ENCODE results near the gene USP46.
A peak's percentile ranks its signal among the peaks of the same experiment; 100 is the strongest.

Gene USP46

GRCh38 chr4:52651996-52652672 lies 7.0 kb downstream of the USP46 start:
- no peak overlapping the region for H3K4me3 Mint-ChIP-seq

GRCh38 chr4:52648836-52649235 lies 10.3 kb downstream of the USP46 start:
- TF ChIP-seq CTCF (IDR thresholded peaks at IDR 0.05), result no peak

More at GRCh38 chr4:52651996-52652672, 7.0 kb downstream of the USP46 start:
- Mint-ChIP-seq H3K27ac (no peak overlapping the region), H3K27me3 (ENCODE audit: low read depth, poor library complexity) (no peaks in the 10 kb centered on the region), H3K9me3 (peaks cover 54% of the 10 kb centered on the region), H3K4me1 (peaks cover 33% of the 10 kb centered on the region), H3K36me3 (ENCODE audit: low read depth) (peaks cover 94% of the 10 kb centered on the region)
- no peak for DNase-seq
- no peak for TF ChIP-seq CTCF (IDR thresholded peaks at IDR 0.05)

GRCh38 chr4:52646741-52647140 lies 12.4 kb downstream of the USP46 start:
- H3K36me3 Mint-ChIP-seq (ENCODE audit: low read depth), result peaks cover 72% of the 10 kb centered on the region
- DNase-seq, result no peak
- H3K27ac Mint-ChIP-seq, result no peak overlapping the region
- H3K27me3 Mint-ChIP-seq (ENCODE audit: low read depth, poor library complexity), result no peaks in the 10 kb centered on the region
- peaks cover 34% of the 10 kb centered on the region for H3K4me1 Mint-ChIP-seq
- peaks cover 34% of the 10 kb centered on the region for H3K9me3 Mint-ChIP-seq
- H3K4me3 Mint-ChIP-seq, result no peak overlapping the region
- no peak for TF ChIP-seq CTCF (IDR thresholded peaks at IDR 0.05)

More at GRCh38 chr4:52648836-52649235, 10.3 kb downstream of the USP46 start:
- no peak overlapping the region for H3K27ac Mint-ChIP-seq
- H3K27me3 Mint-ChIP-seq (ENCODE audit: low read depth, poor library complexity), result no peaks in the 10 kb centered on the region
- H3K9me3 Mint-ChIP-seq, result peaks cover 46% of the 10 kb centered on the region
- H3K4me1 Mint-ChIP-seq, result peaks cover 18% of the 10 kb centered on the region
- DNase-seq, result no peak
- H3K36me3 Mint-ChIP-seq (ENCODE audit: low read depth), result peaks cover 86% of the 10 kb centered on the region
- no peak overlapping the region for H3K4me3 Mint-ChIP-seq

GRCh38 chr4:52646096-52646495 lies 13.0 kb downstream of the USP46 start:
- Mint-ChIP-seq H3K4me1 (peaks cover 39% of the 10 kb centered on the region), H3K9me3 (peaks cover 30% of the 10 kb centered on the region), H3K27me3 (ENCODE audit: low read depth, poor library complexity) (no peaks in the 10 kb centered on the region), H3K27ac (no peak overlapping the region), H3K4me3 (no peak overlapping the region), H3K36me3 (ENCODE audit: low read depth) (peaks cover 72% of the 10 kb centered on the region)
- no peak for DNase-seq
- TF ChIP-seq CTCF (IDR thresholded peaks at IDR 0.05), result no peak

- H3K4me1 Mint-ChIP-seq, result peaks cover 40% of the 10 kb centered on the region
- peaks cover 28% of the 10 kb centered on the region for H3K9me3 Mint-ChIP-seq
Observed at GRCh38 chr4:52645300-52645699, 13.8 kb downstream of the USP46 start.

More at GRCh38 chr4:52645300-52645699, 13.8 kb downstream of the USP46 start:
- no peak for DNase-seq
- Mint-ChIP-seq H3K4me3 (no peak overlapping the region), H3K27ac (peak overlapping the region; percentile 23), H3K36me3 (ENCODE audit: low read depth) (peaks cover 69% of the 10 kb centered on the region), H3K27me3 (ENCODE audit: low read depth, poor library complexity) (no peaks in the 10 kb centered on the region)
- TF ChIP-seq CTCF (IDR thresholded peaks at IDR 0.05), result no peak
